Colon (tissue), 2 donors: Measurements from ENCODE around the gene ESPN.
"Not testable (repeated sequence)": the region's sequence is repeated elsewhere in the genome, so short reads cannot be mapped to it uniquely, and the experiment has no call there.

Experiments
- FAIRE-seq: peaks from 2 replicates; lab custom pipeline; 2012; peaks lifted over from hg19 to GRCh38; lab: Jason Lieb, UNC
- donor health status: control.
- donor health status: control.

The ESPN gene

GRCh38 chr1:6483017-6483760 is 58.6 kb downstream of the ESPN start:
- FAIRE-seq = no peak

DNA sequence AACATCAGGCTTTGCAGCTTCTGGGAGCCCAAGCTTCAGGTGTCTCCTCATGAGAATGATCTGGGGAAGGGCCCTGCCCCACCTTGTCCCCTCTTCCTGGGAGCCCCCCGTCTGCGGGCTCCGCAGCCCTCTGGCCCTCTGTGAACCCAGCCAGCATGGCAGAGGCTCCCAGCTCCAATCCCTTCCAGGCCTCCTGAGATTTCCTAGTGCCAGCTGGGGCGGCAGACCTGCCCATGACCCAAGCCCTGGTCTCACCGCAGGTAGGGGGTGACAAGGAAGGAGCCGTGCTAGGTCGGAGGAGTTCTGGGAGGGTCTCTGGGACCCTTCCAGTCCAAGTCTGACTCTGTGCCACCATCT is 59.2 kb downstream of the ESPN start:
- FAIRE-seq = no peak

- FAIRE-seq = no peak
These were observed 60.2 kb downstream of the ESPN start for GRCh38 chr1:6484826-6485167.

- FAIRE-seq = no peak
These were observed 60.9 kb downstream of the ESPN start for GRCh38 chr1:6485168-6486101.

- FAIRE-seq = no peak
These were observed 61.9 kb downstream of the ESPN start for GRCh38 chr1:6486433-6487011.

GRCh38 chr1:6487804-6488484 is 63.4 kb downstream of the ESPN start:
- FAIRE-seq = no peak

- FAIRE-seq = no peak
These were observed 64.2 kb downstream of the ESPN start for GRCh38 chr1:6488602-6489382.

DNA sequence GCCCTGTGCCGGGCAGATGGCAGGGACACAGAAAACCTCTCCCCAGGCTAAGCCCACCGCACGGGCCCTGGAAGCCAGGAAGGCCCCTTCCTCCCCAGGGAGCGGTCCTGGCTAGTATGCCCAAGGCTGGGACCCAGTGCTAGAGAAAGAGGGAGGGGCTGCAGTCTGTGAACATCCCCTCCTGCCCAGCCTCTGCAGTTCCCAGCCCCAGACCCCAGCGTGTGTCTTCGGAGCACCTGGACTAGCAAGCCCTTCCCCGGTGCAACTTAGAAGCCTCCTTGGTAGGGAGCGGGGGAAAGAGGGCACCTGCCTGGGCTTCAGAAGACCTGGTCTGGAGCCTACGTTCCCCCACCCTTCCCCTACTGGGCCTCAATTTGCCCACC is 64.8 kb downstream of the ESPN start:
- FAIRE-seq = no peak

DNA sequence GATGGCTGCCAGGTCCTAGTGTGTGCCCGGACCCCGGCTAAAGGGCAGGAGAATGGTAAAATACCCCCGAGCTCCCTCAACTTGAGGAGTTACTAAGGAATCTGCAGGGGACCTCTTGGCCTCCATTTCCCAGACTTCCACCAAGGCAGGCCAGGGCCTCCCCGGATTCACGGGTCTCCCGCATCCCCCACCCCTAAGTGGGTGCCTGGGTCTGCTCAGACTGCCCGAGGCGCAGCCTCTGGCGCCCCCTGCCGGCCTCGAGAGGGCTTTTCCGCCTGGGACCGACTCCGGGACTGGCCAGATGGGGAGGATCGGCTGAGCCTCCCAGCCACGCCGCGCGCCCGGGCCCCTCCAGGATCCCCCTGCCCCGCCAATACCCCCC is 65.2 kb downstream of the ESPN start:
- FAIRE-seq = no peak

GRCh38 chr1:6490181-6491080 is 65.9 kb downstream of the ESPN start:
- no peak for FAIRE-seq

- FAIRE-seq = no peak
These were observed 66.5 kb downstream of the ESPN start for GRCh38 chr1:6491081-6491449.

- FAIRE-seq = no peak
These were observed 66.9 kb downstream of the ESPN start, which contains the start of gene PLEKHG5 for GRCh38 chr1:6491480-6491962. TSS of gene PLEKHG5 (minus strand) at chr1:6491667. CDS start at chr1:6477571, 14,096 bp downstream.

- FAIRE-seq = no peak
These were observed 67.4 kb downstream of the ESPN start for GRCh38 chr1:6491966-6492365.

DNA sequence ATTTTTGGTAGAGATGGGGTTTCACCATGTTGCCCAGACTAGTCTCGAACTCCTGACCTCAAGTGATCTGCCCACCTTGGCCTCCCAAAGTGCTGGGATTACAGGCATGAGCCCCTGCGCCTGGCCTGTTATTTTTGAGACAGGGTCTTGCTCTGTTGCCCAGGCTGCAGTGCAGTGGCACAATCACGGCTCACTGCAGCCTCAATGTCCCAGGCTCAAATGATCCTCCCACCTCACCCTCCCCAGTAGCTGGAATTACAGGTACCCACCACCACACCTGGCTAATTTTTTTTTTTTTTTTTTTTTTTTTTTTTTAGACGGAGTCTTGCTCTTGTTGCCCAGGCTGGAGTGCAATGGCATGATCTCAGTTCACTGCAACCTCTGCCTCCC is 69.3 kb downstream of the ESPN start:
- not testable (repeated sequence) for FAIRE-seq

DNA sequence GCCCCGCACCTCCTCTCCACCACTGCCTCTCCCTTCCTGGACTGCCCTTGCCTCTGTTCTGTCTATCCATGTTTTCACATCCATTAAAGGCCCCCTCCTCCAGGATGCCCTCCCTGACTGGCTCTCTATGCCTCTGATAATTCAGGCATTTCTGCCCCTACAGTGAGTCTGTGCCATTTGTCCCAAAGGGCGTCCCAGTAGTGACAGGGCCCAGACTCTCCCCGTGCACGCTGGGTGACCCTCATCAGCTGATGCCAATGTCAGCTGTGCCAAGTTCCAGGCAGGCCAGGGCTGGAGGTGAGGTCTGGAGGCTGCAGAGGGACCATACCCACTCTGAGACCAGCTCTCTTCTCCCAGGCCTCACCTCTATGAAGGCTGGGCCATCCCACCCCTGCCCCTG is 70.1 kb downstream of the ESPN start:
- FAIRE-seq = no peak

DNA sequence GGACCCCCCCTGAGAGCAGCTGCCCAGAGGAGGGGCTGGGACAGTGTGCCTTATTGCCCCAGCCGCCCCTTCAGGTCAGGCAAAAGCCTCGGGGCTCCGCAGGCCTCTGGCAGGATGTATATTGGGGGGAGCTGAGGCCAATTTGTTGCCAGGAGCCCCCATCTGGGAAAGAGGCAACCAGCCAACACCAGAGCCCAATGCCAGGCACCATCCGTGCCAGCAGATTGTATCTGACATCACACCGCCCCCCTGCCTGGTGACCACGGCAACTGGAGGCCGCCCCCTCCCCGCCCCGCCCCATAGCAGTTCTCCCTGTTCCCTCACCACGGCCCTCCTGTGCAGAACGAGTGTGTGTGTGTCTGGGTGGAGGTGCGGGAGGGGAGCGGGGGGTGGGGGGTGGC is 70.5 kb downstream of the ESPN start:
- FAIRE-seq = no peak

DNA sequence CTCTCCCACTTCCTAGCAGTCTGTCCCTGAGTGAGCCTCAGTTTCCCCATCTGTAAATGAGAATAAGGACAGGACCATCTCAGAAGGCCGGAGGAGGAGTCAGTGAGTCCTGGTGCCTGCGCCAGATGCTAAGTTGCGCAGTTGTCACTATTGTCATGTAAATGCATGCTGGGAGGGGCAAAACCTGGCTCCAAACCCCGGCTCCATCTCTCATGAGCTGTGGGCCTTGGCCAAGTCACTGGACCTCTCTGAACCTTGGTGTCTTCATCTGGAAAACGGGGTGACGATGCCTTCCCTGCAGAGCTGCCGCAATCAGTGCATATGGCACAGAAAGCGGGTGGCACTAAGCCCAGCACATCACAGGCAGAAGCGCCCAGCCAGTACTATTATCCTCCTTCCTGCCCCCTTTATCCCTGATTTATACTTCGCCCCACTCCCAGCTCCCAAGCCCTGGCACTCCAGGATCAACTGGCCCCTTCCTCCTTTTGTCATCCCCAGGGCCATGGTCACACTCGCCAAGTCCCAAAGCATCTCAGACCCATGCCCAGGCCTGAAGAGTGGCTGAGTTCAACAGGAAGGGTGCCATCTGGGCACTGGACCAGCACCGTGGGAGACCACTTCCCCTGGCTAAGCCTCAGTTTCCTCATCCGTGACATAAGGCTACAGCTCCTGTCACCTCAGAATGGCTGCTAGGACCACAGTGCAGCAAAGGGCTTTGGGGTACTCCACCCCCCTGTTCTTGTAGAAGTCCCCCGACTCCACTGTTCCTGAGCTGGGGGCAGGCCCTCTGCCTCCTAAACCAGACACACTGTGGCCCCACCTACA is 71.2 kb downstream of the ESPN start:
- FAIRE-seq = no peak

DNA sequence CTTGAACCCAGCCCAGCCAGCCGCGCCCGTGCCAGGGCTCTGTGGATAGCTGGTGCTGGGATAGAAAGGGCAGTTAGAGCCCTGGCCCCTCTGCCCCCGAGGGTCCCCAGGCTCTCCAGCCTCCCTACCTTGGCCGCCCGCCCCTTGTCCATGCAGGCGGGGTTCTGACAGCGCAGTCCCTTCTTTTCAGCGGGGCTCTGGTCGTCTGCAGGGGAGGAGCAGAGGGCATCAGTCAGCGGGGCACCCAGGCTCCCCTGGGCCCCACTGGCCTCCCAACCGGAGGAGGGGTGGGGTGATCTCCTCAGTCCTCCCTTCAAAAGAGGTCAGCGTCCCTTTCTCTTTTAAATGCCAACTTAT is 71.8 kb downstream of the ESPN start:
- FAIRE-seq = no peak

DNA sequence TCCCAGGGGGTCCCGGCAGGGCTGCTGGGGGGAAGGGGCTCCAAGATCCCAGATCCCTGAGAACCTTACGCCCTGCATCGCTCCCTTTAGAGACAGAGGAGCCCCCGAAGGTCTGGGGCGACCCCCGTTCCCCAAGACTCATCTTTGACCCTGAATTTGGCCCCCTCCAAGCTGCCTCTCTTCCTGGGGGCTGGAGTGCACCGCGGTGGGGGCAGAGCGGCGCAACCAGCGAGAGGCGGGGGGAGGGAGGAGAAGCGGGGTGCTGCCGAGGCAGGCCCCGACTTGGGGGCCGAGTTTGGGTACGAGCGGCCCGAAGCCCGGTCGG is 72.3 kb downstream of the ESPN start:
- FAIRE-seq = no peak
